ENCODE measurements around the gene ZNF423.

Gene ZNF423

DNA sequence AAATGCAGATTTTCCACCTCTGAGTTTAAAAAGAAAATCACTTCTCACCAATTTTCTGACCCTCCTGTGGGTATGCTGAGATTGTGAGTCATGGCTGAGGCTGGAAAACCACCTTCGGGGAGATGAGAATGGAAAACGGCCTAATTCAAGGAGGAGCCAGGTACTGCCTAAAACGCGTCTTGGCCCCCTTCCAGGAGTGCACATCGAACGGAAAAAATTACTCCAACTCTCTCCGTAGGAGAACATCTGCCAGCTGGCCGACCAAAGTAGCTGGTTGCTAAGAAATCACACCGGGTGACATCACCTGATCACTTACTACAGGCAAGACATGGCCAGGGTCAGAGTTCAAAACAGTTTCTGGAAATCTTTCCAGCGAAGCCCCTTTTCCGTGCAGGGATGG lies 107.6 kb downstream of the ZNF423 start:
- DNase-seq (peak; percentile 41), ATAC-seq (peak; percentile 39)

- DNase-seq (no peak), ATAC-seq (no peak)
Observed at GRCh38 chr16:49747654-49748053, 108.3 kb downstream of the ZNF423 start.

DNA sequence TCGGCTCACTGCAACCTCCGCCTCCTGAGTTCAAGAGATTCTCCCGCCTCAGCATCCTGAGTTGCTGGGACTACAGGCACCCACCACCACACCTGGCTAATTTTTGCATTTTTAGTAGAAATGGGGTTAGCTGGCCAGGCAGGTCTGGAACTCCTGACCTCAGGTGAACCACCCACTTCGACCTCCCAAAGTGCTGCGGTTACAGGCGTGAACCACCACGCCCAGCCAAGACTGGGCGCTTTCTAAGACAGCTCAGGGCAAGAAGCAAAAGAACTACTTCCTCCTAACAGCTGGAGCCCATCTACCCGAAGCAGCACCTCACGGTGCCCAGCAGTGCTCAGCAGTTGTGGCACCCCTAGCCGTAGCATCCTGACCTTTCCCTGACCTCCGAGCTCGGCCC lies 109.4 kb downstream of the ZNF423 start:
- DNase-seq (no peak), ATAC-seq (no peak)

- ATAC-seq: no peak
- no peak for DNase-seq
Observed at GRCh38 chr16:49745311-49745747, 110.6 kb downstream of the ZNF423 start.

- ATAC-seq: no peak
- DNase-seq: no peak
Observed at GRCh38 chr16:49744244-49745220, 111.4 kb downstream of the ZNF423 start.

DNA sequence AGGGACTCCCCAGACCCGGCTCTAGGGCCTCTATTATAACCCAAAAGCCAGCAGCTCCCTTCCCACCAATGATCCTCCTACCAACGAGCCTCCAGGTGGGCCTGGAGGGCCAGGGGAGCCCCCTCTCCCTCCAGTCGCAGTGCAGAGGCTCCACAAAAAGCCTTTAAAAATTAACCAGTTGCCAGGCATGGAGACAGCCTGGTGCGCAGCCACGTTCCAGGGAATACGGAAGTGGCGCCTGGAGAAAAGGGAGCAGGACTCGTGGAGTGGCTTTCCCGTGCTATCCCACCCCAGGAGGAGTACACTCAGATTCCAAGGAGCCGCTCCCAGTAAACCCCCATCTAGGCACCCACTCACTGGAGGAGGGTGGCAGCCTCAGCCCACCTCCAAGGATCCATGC lies 112.3 kb downstream of the ZNF423 start:
- ATAC-seq (no peak), DNase-seq (no peak)

GRCh38 chr16:49743203-49743464 lies 112.8 kb downstream of the ZNF423 start:
- no peak for ATAC-seq

DNA sequence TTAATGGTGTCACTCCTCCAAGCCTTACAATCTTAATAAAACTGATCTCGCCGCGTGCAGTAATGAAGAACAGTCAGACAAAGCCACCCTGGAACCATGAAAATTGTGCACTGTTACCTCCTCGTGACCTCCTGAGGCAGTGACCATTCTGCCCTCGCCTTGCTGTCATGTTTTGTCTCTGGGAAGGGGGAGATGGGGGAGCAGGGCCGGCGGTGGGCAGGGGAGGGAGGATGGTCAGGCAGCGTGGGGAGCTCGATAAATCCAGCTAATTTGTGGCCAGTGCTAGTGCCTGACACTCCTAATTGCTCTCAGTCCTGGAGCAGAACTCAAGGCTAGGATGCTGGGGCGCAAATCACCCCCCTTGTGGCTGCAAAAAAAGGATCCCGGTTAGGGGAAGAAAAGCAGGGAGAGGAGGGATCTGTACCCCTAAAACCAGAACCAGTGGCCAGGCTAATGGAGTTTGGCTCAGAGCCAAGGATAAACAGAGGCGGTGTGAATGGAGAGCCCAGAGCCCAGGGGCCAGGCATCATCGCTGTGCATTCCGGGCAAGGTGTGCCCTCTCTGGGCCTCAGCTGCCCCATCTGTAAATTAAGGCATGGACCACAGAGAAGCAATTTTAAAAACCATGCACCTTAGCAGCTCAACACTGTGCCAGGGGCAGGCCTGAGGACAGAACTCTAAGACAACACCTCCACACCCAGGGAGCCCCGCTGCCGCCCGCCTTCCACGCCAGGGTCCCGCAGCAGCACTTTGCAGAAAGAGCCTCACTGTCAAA lies 113.3 kb downstream of the ZNF423 start:
- no peak for ATAC-seq

More at GRCh38 chr16:49743203-49743464, 112.8 kb downstream of the ZNF423 start:
- DNase-seq: no peak

GRCh38 chr16:49740256-49740655 lies 115.7 kb downstream of the ZNF423 start:
- DNase-seq (no peak), ATAC-seq (no peak)

More for the DNA sequence above, 113.3 kb downstream of the ZNF423 start:
- no peak for DNase-seq

GRCh38 chr16:49739381-49739780 lies 116.5 kb downstream of the ZNF423 start:
- no peak for ATAC-seq

DNA sequence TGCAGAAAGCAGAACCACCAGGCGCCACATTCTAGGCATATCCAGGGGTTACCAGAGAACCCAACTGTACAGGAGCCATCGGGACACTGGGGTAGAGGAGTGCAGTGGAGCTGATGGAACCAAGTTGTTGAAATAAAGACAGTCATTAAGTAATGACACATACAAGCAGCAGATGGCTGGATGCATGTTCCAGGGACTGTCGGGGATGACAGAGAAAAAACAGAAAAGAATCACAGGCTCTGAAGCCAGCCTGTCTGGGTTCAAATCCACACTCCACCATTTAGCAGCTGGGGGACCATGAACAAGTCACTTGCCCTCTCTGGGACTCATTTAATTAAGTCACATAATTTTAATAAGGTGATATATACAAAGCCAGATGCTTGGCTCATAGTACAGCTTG lies 117.1 kb downstream of the ZNF423 start:
- DNase-seq (no peak), ATAC-seq (no peak)

More at GRCh38 chr16:49739381-49739780, 116.5 kb downstream of the ZNF423 start:
- DNase-seq: no peak

GRCh38 chr16:49738001-49738400 lies 117.9 kb downstream of the ZNF423 start:
- ATAC-seq: no peak
- no peak for DNase-seq

GRCh38 chr16:49737541-49737940 lies 118.4 kb downstream of the ZNF423 start:
- ATAC-seq: no peak

GRCh38 chr16:49734331-49734730 lies 121.6 kb downstream of the ZNF423 start:
- ATAC-seq: no peak
- no peak for DNase-seq

More at GRCh38 chr16:49737541-49737940, 118.4 kb downstream of the ZNF423 start:
- no peak for DNase-seq

DNA sequence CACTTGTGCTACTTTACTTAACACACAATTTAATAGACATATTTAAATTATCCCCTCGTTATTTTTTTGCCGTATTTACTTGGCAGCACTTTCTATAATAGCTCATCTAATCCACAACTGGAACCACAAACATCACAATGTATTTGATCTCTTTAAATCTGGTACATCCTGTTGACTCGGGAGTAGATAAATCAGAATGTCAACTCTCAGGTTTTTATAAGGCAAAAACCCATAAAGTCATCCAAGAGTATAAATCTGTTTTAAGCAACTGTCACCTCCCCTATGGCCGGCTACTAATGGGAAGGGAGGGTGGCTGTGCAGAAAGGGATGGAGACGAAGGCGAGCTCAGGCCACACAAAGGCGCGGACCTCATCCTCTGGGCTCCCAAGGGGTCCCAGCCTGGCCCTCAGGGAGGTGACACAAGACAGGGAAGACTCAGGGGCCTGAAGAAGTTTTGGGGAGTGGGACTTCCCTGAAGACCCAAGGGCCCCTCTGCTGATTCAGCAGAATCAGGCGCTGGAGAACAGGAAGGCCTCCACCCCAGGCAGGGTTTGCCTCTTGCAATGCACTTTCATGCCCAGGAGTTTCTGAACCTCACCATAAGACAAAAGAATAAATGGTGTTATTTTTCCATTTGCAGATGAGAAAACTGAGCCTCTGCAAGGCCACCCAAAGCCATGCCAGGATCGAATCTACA lies 122.5 kb downstream of the ZNF423 start:
- ATAC-seq (no peak), DNase-seq (no peak)

DNA sequence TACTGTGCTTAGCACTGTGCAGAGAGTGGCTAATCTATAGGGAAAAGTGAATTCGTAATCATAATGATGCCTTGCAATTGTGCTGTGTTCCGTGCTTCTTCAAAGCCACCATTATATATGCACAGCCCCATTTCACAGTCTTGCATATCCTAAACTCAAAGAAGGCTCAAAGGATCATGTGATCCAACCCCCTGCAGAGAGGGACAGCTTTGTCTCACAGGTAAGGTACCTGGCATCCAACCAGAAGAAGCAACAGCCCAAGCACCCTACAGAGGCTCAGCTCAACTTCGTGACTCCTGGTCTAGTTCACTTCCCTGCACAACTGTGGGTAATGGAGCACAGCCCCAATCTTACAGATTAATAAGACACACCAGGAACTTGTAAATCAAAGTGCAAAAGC lies 124.0 kb downstream of the ZNF423 start:
- DNase-seq (no peak), ATAC-seq (no peak)

- no peak for ATAC-seq
- DNase-seq: no peak
Observed at GRCh38 chr16:49730772-49731171, 125.1 kb downstream of the ZNF423 start.

- DNase-seq: no peak
- ATAC-seq: no peak
Observed at GRCh38 chr16:49727611-49728010, 128.3 kb downstream of the ZNF423 start.

DNA sequence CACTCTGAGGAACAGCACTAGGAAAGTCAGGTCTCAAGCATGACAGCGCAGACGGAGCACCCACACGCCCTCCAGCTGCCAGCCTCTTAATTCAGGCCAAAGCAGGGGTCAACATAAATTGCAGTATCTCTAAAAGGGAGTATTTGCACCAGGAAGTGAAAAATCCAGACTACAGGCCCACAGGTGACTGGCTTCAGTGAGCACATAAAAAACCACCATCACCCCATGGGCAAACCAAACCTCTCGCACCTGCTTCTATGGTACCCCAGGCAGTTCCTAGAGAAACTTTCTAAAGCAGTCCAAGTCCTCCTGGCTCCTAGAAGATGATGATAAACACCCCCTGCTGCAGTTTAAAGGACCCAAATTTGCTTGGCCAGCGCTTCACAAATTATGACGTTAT lies 129.8 kb downstream of the ZNF423 start:
- DNase-seq: no peak

DNA sequence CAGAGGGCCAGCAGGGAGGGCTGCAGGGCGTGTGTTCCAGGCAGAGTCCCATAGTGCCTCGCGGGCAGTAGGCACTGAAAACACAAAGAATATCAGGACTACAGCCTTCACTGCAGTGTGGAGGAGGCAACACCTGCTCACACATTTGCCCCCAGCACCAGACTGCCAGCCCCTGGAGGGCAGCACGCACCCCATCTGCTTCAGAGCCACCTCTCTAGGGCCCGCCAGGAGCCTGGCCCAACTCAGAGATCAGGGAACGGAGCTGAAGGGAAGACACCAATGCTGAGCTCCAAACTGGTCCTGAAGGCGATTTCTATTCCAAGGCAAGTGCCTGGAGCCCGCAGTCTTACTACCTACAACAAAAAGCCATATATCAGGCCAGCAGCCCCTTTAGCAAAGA lies 130.3 kb downstream of the ZNF423 start:
- ATAC-seq (no peak), DNase-seq (no peak)

More for the DNA sequence above, 129.8 kb downstream of the ZNF423 start:
- ATAC-seq: no peak

DNA sequence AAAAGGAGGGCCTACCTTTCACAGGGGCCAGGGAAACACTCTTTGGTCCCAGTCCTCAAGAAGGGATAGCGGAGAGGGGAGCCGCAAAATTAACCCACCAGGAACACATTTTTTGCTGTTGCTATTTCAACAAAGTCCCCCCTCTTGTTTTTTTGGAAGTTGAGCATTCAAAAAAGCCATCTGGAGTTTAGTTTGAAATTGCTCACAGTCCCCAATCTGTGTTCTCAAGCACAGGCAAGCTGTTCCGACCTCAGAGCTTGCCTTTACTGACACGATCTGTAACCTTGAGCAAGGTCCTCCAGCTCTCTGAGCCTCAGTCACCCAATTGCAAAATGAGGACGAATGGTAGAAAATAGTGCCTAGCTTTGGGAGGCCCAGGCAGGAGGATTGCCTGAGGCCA lies 131.1 kb downstream of the ZNF423 start:
- no peak for ATAC-seq

DNA sequence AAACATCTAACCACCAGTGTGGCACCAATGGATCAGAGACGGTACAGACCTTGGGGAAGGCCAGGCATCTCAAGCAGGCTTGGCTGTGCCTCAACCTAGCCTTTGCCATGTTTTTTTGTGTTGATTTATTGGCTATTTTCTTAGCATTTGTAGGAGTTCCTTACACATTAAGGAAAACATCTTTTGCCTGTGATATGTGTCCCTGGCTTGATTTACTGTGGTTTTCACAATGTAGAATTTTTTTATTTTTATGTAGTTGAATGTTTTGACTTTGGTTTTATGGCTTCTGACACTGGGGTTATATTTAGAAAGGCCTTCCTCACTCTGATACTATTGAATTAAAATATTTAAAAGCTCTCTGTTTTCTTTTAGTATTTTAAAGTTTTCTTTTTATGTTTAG lies 132.6 kb downstream of the ZNF423 start:
- no peak for ATAC-seq
- no peak for DNase-seq

More for the DNA sequence above, 131.1 kb downstream of the ZNF423 start:
- DNase-seq: no peak

GRCh38 chr16:49720225-49720624 lies 135.7 kb downstream of the ZNF423 start:
- DNase-seq: no peak
- ATAC-seq: no peak
